ENCODE results near the gene TCERG1L.

Gene TCERG1L

GRCh38 chr10:131252567-131253276 lies 58.8 kb downstream of the TCERG1L start:
- no peak for DNase-seq (ENCODE audit: low spot score)
- in situ Hi-C loops (cut with MboI; ENCODE audit: low sequenced_read_pairs, unreplicated experiment): no loop called here

GRCh38 chr10:131251146-131251541 lies 60.4 kb downstream of the TCERG1L start:
- DNase-seq (ENCODE audit: low spot score): no peak
- in situ Hi-C loops (cut with MboI; ENCODE audit: low sequenced_read_pairs, unreplicated experiment): no loop called here
- no peak for TF ChIP-seq CTCF (IDR thresholded peaks at IDR 0.05; ENCODE audit: borderline replicate concordance, control extremely low read depth, extremely low read depth, insufficient read depth, missing control alignments)

More at GRCh38 chr10:131252567-131253276, 58.8 kb downstream of the TCERG1L start:
- no peak for TF ChIP-seq CTCF (IDR thresholded peaks at IDR 0.05; ENCODE audit: borderline replicate concordance, control extremely low read depth, extremely low read depth, insufficient read depth, missing control alignments)

- no peak for DNase-seq (ENCODE audit: low spot score)
- in situ Hi-C loops (cut with MboI; ENCODE audit: low sequenced_read_pairs, unreplicated experiment): no loop called here
- no peak for TF ChIP-seq CTCF (IDR thresholded peaks at IDR 0.05; ENCODE audit: borderline replicate concordance, control extremely low read depth, extremely low read depth, insufficient read depth, missing control alignments)
Measured at GRCh38 chr10:131250454-131251145, 60.9 kb downstream of the TCERG1L start.

- in situ Hi-C loops (cut with MboI; ENCODE audit: low sequenced_read_pairs, unreplicated experiment): no loop called here
- no peak for TF ChIP-seq CTCF (IDR thresholded peaks at IDR 0.05; ENCODE audit: borderline replicate concordance, control extremely low read depth, extremely low read depth, insufficient read depth, missing control alignments)
- DNase-seq (ENCODE audit: low spot score): no peak
Measured at GRCh38 chr10:131249955-131250344, 61.6 kb downstream of the TCERG1L start.

- no peak for DNase-seq (ENCODE audit: low spot score)
- TF ChIP-seq CTCF (IDR thresholded peaks at IDR 0.05; ENCODE audit: borderline replicate concordance, control extremely low read depth, extremely low read depth, insufficient read depth, missing control alignments): no peak
- in situ Hi-C loops (cut with MboI; ENCODE audit: low sequenced_read_pairs, unreplicated experiment): no loop called here
Measured at GRCh38 chr10:131249238-131249954, 62.1 kb downstream of the TCERG1L start.

GRCh38 chr10:131248376-131249165 lies 63.0 kb downstream of the TCERG1L start:
- in situ Hi-C loops (cut with MboI; ENCODE audit: low sequenced_read_pairs, unreplicated experiment): no loop called here
- TF ChIP-seq CTCF (IDR thresholded peaks at IDR 0.05; ENCODE audit: borderline replicate concordance, control extremely low read depth, extremely low read depth, insufficient read depth, missing control alignments): no peak
- no peak for DNase-seq (ENCODE audit: low spot score)

Data from GM13976 (cell line).